Measurements from ENCODE around the gene ACBD7. TPM values are rescaled to one million over a fixed set of nuclear protein-coding genes. Genes with fewer than 3 reads are reported as not detected.

The ACBD7 gene
- total RNA-seq, 6 donors from 2014 or later: 0.46 to 2.4 (median 0.83) TPM; not detected in 2

DNA sequence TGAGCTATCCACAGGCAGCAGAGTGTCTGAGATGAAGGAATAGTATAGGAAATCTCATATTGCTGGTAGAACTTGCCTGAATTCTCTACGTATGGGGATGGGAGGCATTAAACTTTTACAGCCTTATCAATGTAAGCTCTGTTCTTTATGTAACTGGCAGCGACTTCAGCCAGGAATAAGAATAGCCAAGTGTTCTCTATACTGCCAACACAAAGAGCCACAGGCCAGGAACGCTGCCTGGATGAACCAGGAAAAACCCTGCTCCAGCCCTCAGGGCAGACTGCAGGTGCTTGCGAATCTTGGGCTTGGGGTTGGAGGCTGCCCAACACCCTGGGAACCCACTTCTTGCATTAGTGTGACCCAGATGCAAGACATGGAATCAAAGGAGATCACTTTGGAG, 50.9 kb downstream of the ACBD7 start:
- ATAC-seq (ENCODE audit: low FRiP score in 2 of 2) (no peak), DNase-seq (no peak)
- Histone ChIP-seq H3K27ac (no peak overlapping the region), H3K36me3 (no peaks in the 10 kb centered on the region), H3K9me3 (no peaks in the 10 kb centered on the region), H3K27me3 (no peaks in the 10 kb centered on the region), H3K4me3 (no peak overlapping the region), H3K4me1 (no peaks in the 10 kb centered on the region)
- WGBS, 2 donors: 71 to 86% methylated on average over 3 to 4 of the region's 4 CpGs
- TF ChIP-seq, protein P1, sequence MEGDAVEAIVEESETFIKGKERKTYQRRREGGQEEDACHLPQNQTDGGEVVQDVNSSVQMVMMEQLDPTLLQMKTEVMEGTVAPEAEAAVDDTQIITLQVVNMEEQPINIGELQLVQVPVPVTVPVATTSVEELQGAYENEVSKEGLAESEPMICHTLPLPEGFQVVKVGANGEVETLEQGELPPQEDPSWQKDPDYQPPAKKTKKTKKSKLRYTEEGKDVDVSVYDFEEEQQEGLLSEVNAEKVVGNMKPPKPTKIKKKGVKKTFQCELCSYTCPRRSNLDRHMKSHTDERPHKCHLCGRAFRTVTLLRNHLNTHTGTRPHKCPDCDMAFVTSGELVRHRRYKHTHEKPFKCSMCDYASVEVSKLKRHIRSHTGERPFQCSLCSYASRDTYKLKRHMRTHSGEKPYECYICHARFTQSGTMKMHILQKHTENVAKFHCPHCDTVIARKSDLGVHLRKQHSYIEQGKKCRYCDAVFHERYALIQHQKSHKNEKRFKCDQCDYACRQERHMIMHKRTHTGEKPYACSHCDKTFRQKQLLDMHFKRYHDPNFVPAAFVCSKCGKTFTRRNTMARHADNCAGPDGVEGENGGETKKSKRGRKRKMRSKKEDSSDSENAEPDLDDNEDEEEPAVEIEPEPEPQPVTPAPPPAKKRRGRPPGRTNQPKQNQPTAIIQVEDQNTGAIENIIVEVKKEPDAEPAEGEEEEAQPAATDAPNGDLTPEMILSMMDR (IDR thresholded peaks at IDR 0.05): no peak
- TF ChIP-seq POLR2A (IDR thresholded peaks at IDR 0.05): no peak
- TF ChIP-seq POLR2AphosphoS5 (IDR thresholded peaks at IDR 0.05): no peak
- no peak for TF ChIP-seq EP300 (IDR thresholded peaks at IDR 0.05)

DNA sequence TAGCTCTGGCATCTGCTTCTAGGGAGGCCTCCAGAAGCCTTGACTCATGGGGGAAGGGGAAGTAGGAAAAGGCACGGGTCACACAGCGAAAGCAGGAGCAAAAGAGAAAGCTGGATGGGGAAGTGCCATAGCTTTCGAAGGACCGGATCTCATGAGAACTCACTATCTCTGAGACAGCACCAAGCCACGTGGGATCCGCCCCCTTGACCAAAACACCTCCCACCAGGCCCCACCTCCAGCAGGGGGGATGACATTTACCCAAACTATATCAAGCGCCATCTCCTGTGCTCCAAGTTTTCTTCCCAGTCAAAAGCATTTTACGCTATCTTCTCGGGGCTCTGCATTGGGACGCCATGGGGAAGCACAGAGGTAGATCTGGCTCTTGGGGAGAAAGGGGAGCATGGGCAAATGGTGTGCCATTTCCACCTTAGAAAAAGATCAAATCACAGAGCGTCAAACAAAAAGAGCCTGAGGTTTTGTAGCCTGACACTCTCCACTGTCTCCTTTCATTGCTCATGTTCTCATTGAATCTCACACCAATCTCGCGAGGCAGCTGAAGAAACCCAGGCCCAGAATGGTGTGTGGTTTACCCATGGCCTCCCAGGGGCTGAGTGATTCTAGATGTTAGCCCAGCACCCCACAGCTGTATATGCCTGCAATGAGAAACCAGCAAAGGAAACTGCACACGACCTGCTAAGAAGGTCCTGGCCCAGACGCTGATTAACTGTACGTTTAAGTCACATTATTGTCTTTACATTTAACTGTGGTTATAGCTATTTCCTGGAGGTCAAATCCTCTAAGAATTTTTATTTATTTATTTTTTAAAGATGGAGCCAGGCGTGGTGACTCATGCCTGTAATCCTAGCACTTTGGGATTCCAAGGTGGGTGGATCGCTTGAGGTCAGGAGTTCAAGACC, 52.9 kb downstream of the ACBD7 start:
- DNase-seq: peak in 1 of 2 donors; percentile 59
- TF ChIP-seq POLR2AphosphoS5 (IDR thresholded peaks at IDR 0.05) (no peak), POLR2A (IDR thresholded peaks at IDR 0.05) (no peak), EP300 (IDR thresholded peaks at IDR 0.05) (no peak)
- TF ChIP-seq, protein P1 (IDR thresholded peaks at IDR 0.05): no peak
- ATAC-seq (ENCODE audit: low FRiP score in 2 of 2): peak in 1 of 2 donors; percentile 79
- H3K4me1 ChIP-seq: no peaks in the 10 kb centered on the region
- H3K9me3 ChIP-seq: no peaks in the 10 kb centered on the region
- no peak overlapping the region for H3K4me3 ChIP-seq
- H3K27ac ChIP-seq: peak overlapping the region in 1 of 4 donors; percentile 43
- H3K36me3 ChIP-seq: no peaks in the 10 kb centered on the region
- H3K27me3 ChIP-seq: no peaks in the 10 kb centered on the region
- 63 to 69% methylated on average over 18 of the region's 18 CpGs for WGBS, 2 donors

DNA sequence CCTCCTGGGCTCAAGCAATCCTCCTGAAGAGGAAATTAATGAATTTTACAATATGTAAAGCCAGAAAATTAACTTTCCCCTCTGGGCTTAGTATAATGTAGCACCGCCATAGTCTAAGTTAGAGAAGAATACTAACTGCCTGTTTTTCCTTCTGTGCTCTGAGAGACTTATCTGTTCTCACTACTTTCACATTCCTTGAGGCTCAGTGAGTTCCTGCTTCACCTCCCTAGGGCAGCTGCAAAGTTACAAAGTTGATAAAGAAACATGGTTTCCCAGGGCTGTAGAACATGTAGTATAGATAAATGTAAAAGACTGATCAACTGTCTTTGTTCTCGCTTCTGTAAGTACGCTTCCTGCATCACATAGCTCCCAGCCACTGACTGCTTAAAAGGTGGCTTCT, 60.8 kb downstream of the ACBD7 start:
- no peaks in the 10 kb centered on the region for H3K9me3 ChIP-seq
- H3K27ac ChIP-seq: no peak overlapping the region
- 68 to 76% methylated on average over 3 of the region's 3 CpGs for WGBS, 2 donors
- TF ChIP-seq EP300 (IDR thresholded peaks at IDR 0.05): no peak
- no peak for TF ChIP-seq POLR2A (IDR thresholded peaks at IDR 0.05)
- TF ChIP-seq, protein P1 (IDR thresholded peaks at IDR 0.05): no peak
- no peak for TF ChIP-seq POLR2AphosphoS5 (IDR thresholded peaks at IDR 0.05)
- no peaks in the 10 kb centered on the region for H3K27me3 ChIP-seq
- no peak overlapping the region for H3K4me3 ChIP-seq
- no peaks in the 10 kb centered on the region for H3K4me1 ChIP-seq
- DNase-seq: no peak
- ATAC-seq (ENCODE audit: low FRiP score in 2 of 2): no peak
- no peaks in the 10 kb centered on the region for H3K36me3 ChIP-seq

Other genes with a start within 250 kb of the ACBD7 start
- 1 to 10 TPM; 1.6 to 4.9 (median 3.7) TPM for gene SUV39H2, start 209.9 kb downstream of the ACBD7 start, total RNA-seq
- gene DCLRE1C, start 134.7 kb downstream of the ACBD7 start, total RNA-seq: 10 to 100 TPM in 5 of 6 donors, 1 to 10 TPM in 1; 8.8 to 19.9 (median 10.9) TPM
- gene MEIG1, start 129.4 kb downstream of the ACBD7 start, total RNA-seq: 1 to 10 TPM in 1 of 6 donors, under 1 TPM in 1, not detected in 4; 0.44 to 2.0 TPM
- gene OLAH, start 44.8 kb downstream of the ACBD7 start, total RNA-seq: 1 to 10 TPM; 1.1 to 5.6 (median 2.4) TPM
- 10 to 100 TPM in 5 of 6 donors, 1 to 10 TPM in 1; 6.4 to 27.2 (median 13.6) TPM for gene RPP38, start 8.6 kb upstream of the ACBD7 start, total RNA-seq
- gene NMT2, start 79.9 kb upstream of the ACBD7 start, total RNA-seq: 10 to 100 TPM in 1 of 6 donors, 1 to 10 TPM in 5; 6.4 to 12.0 (median 8.6) TPM